ENCODE data around the gene TM4SF4. TPM values are rescaled to one million over a fixed set of nuclear protein-coding genes. Genes with fewer than 3 reads are reported as not detected.

Gene TM4SF4
- total RNA-seq, 4 donors from 2014 or later = 1.3 to 3.2 (median 2.2) TPM; not detected in 1

- H3K27ac ChIP-seq = no peak overlapping the region
- H3K4me1 ChIP-seq = peaks cover 0 to 10% (median 8%) of the 10 kb centered on the region in 3 donors
- H3K9me3 ChIP-seq = peaks cover 0 to 12% (median 0%) of the 10 kb centered on the region in 3 donors
- no peaks in the 10 kb centered on the region for H3K36me3 ChIP-seq
- H3K27me3 ChIP-seq = no peaks in the 10 kb centered on the region
- H3K4me3 ChIP-seq = no peak overlapping the region
- ATAC-seq = peak; percentile 25
- 40 to 58% methylated on average over 2 to 3 of the region's 3 CpGs for WGBS, 2 donors (ENCODE audit: low coverage in 1 of 2)
- TF ChIP-seq, protein P1, sequence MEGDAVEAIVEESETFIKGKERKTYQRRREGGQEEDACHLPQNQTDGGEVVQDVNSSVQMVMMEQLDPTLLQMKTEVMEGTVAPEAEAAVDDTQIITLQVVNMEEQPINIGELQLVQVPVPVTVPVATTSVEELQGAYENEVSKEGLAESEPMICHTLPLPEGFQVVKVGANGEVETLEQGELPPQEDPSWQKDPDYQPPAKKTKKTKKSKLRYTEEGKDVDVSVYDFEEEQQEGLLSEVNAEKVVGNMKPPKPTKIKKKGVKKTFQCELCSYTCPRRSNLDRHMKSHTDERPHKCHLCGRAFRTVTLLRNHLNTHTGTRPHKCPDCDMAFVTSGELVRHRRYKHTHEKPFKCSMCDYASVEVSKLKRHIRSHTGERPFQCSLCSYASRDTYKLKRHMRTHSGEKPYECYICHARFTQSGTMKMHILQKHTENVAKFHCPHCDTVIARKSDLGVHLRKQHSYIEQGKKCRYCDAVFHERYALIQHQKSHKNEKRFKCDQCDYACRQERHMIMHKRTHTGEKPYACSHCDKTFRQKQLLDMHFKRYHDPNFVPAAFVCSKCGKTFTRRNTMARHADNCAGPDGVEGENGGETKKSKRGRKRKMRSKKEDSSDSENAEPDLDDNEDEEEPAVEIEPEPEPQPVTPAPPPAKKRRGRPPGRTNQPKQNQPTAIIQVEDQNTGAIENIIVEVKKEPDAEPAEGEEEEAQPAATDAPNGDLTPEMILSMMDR (IDR thresholded peaks at IDR 0.05) = no peak
- no peak for TF ChIP-seq POLR2AphosphoS5 (IDR thresholded peaks at IDR 0.05)
- TF ChIP-seq EP300 (IDR thresholded peaks at IDR 0.05) = no peak
- TF ChIP-seq POLR2A (IDR thresholded peaks at IDR 0.05) = no peak
Measured at GRCh38 chr3:149448331-149448831, 26.1 kb upstream of the TM4SF4 start.

DNA sequence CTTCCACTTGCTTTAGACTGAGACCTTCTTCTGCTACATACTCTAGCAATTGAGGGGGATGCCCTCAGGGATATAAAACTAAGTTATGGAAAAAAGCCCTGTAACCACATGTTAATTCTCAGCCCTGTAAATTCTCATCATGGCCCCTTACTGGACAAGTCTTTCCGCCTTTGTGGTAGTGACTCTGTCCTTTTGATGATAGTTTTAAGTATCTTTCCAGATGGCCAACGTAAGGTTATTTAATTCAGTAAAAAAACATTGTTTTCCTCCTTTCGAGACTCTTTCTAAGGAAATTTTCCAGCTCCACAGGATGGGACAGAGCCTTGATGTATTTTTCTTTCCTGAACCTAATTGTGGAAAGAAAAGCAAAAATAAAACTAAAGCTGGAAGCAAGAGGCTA is 25.3 kb upstream of the TM4SF4 start:
- H3K4me3 ChIP-seq = no peak overlapping the region
- 37 to 40% methylated on average over 3 of the region's 3 CpGs for WGBS, 2 donors (ENCODE audit: low coverage in 1 of 2)
- no peaks in the 10 kb centered on the region for H3K36me3 ChIP-seq
- ATAC-seq = no peak
- peaks cover 0 to 10% (median 8%) of the 10 kb centered on the region in 3 donors for H3K4me1 ChIP-seq
- peaks cover 0 to 12% (median 0%) of the 10 kb centered on the region in 3 donors for H3K9me3 ChIP-seq
- TF ChIP-seq, protein P1 (IDR thresholded peaks at IDR 0.05) = no peak
- TF ChIP-seq POLR2A (IDR thresholded peaks at IDR 0.05) = no peak
- H3K27me3 ChIP-seq = no peaks in the 10 kb centered on the region
- H3K27ac ChIP-seq = no peak overlapping the region

GRCh38 chr3:149449799-149450198 is 24.7 kb upstream of the TM4SF4 start:
- no peak for TF ChIP-seq EP300 (IDR thresholded peaks at IDR 0.05)
- no peak for TF ChIP-seq POLR2A (IDR thresholded peaks at IDR 0.05)
- TF ChIP-seq, protein P1 (IDR thresholded peaks at IDR 0.05) = no peak
- no peak for TF ChIP-seq POLR2AphosphoS5 (IDR thresholded peaks at IDR 0.05)
- Histone ChIP-seq H3K36me3 (no peaks in the 10 kb centered on the region), H3K27ac (no peak overlapping the region), H3K9me3 (peaks cover 0 to 12% (median 0%) of the 10 kb centered on the region in 3 donors), H3K27me3 (no peaks in the 10 kb centered on the region), H3K4me3 (no peak overlapping the region), H3K4me1 (peaks cover 0 to 10% (median 8%) of the 10 kb centered on the region in 3 donors)
- 32 to 40% methylated on average over 3 of the region's 4 CpGs for WGBS, 2 donors (ENCODE audit: low coverage in 1 of 2)
- no peak for ATAC-seq

DNA sequence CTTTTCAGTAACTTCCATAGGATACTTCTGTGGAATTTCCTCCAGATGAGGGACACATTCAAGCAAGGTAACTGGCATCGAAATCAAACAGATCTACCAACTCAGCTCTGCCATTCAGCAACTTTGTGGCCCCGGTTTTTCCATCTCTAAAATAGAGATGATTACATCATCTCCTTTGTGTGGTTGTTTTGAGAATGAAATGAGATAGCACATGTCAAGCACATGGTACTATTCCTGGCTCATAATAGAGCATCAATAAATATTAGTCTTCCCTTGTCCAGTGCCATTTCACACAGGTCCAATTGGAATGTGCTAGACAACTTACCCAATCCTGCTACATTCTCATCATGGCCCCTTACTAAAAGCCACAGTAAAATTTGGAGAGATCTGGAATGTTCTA is 24.2 kb upstream of the TM4SF4 start:
- 100% methylated on average over 1 of the region's 2 CpGs; no CpG with 5 or more reads in 1 of the 2 donors for WGBS, 2 donors (ENCODE audit: low coverage in 1 of 2)
- H3K4me1 ChIP-seq = peaks cover 0 to 10% (median 8%) of the 10 kb centered on the region in 3 donors
- H3K27ac ChIP-seq = no peak overlapping the region
- no peak for ATAC-seq
- no peak for TF ChIP-seq POLR2AphosphoS5 (IDR thresholded peaks at IDR 0.05)
- TF ChIP-seq, protein P1 (IDR thresholded peaks at IDR 0.05) = no peak
- TF ChIP-seq POLR2A (IDR thresholded peaks at IDR 0.05) = no peak
- peaks cover 0 to 12% (median 0%) of the 10 kb centered on the region in 3 donors for H3K9me3 ChIP-seq
- no peaks in the 10 kb centered on the region for H3K27me3 ChIP-seq
- H3K36me3 ChIP-seq = no peaks in the 10 kb centered on the region
- no peak overlapping the region for H3K4me3 ChIP-seq

DNA sequence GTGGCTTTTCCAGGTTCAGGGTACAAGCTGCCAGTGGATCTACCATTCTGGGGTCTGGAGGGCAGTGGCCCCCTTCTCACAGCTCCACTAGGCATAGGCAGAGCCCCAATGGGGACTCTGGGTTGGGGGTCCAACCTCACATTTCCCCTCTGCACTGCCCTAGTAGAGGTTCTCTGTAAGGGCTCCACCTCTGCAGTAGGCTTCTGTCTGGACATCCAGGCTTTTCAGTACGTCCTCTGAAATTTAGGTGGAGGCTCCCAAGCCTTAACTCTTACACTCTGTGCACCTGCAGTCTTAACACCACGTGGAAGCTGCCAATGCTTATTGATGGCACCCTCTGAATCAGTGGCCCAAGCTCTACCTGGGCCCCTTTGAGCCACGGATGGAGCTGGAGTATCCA is 22.5 kb upstream of the TM4SF4 start:
- TF ChIP-seq, protein P1 (IDR thresholded peaks at IDR 0.05) = no peak
- no peak for TF ChIP-seq POLR2A (IDR thresholded peaks at IDR 0.05)
- no peak for TF ChIP-seq EP300 (IDR thresholded peaks at IDR 0.05)
- TF ChIP-seq POLR2AphosphoS5 (IDR thresholded peaks at IDR 0.05) = no peak
- no peak for ATAC-seq
- Histone ChIP-seq H3K27me3 (no peaks in the 10 kb centered on the region), H3K27ac (no peak overlapping the region), H3K9me3 (peaks cover 0 to 12% (median 0%) of the 10 kb centered on the region in 3 donors), H3K4me1 (peaks cover 0 to 10% (median 8%) of the 10 kb centered on the region in 3 donors), H3K36me3 (no peaks in the 10 kb centered on the region), H3K4me3 (no peak overlapping the region)
- WGBS, 2 donors (ENCODE audit: low coverage in 1 of 2) = no CpG with 5 or more reads among the region's 3 CpGs
